ENCODE results near the gene TBC1D32.

DNA sequence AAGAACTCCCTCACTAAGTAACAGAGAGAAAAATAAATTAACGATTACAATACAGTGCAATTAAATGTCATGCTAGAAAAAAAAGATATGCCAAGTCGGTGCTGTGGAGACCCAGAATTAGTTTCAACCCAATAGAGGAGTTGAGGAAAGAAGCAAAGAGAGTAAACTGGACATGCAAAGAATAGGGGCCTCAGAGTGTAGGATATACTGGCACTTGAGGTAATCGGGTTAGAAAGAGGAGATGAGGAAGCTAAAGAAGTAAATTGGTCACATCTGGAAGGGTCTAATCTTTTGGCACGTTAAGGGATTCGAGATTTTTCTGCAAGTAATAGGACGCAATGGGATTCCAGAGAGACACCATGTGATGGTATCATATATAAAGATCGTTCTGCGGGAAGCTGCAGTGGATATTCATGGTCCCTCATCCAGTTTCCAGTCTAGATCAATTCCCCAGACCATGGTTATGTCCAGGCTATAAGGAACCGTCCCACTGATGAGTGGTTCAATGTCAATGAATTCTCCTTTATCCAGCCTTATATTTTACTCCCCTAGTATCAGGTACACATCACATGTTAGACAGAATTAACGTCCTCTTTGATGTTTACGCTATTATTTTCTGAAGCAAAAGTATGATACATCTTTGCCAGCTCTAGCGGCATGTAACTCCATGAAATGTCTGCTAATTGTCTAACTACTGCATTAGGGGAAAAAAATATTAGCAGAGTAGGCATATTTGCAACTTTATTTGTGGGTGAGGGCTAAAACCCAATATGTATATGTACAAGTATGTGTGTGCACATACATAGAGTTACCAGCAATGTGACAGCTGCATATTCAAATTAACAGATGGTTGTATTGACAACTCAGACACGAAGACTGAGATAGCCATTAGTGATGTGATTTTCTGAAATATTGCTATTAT is 1.1 kb upstream of the TBC1D32 start:
- no peak for TF ChIP-seq TAF1 (IDR thresholded peaks at IDR 0.05; ENCODE audit: borderline replicate concordance, low read depth, low read length)
- TF ChIP-seq POLR2AphosphoS5 (IDR thresholded peaks at IDR 0.05; ENCODE audit: low read depth, low read length) = no peak
- TF ChIP-seq POLR2A (IDR thresholded peaks at IDR 0.05; ENCODE audit: low read depth, low read length) = no peak
